Ectodermal cell (in vitro differentiated cells): ENCODE data around the gene UVRAG.
"Not testable (repeated sequence)": the region's sequence is repeated elsewhere in the genome, so short reads cannot be mapped to it uniquely, and the experiment has no call there.

Source experiments
- H3K27ac ChIP-seq: 2 replicates; pipeline ENCODE4 v1.7.0; 2013; ENCODE audit warnings: mild to moderate bottlenecking, low read depth, low read length; ENCODE audit not compliant: insufficient read depth, poor library complexity, severe bottlenecking
- H3K27me3 ChIP-seq: 2 replicates; pipeline ENCODE4 v1.7.0; 2013; ENCODE audit warnings: mild to moderate bottlenecking, low read length; ENCODE audit not compliant: insufficient read depth, control insufficient read depth, poor library complexity, severe bottlenecking
- H3K36me3 ChIP-seq: one replicate; pipeline ENCODE4 v1.7.0; 2013; ENCODE audit warnings: low read length; ENCODE audit not compliant: control insufficient read depth, insufficient read depth
- H3K4me1 ChIP-seq: one replicate; pipeline ENCODE4 v1.7.0; 2013; ENCODE audit warnings: low read length; ENCODE audit not compliant: control insufficient read depth, insufficient read depth
- H3K4me3 ChIP-seq: 2 replicates; pipeline ENCODE4 v1.7.0; 2013; ENCODE audit warnings: low read depth, low read length, control low read depth; ENCODE audit not compliant: insufficient read depth
- H3K9me3 ChIP-seq: 2 replicates; pipeline ENCODE4 v1.7.0; 2013; ENCODE audit warnings: mild to moderate bottlenecking, low read length, moderate library complexity; ENCODE audit not compliant: control insufficient read depth
- WGBS, 2 experiments: methylation state at CpG; one replicate each; pipeline ENCODE4 v1.1.7; 2013; ENCODE audit warnings: missing lambda C conversion rate in 2 of 2; 5-methylcytosine and 5-hydroxymethylcytosine counted together

Gene UVRAG

DNA sequence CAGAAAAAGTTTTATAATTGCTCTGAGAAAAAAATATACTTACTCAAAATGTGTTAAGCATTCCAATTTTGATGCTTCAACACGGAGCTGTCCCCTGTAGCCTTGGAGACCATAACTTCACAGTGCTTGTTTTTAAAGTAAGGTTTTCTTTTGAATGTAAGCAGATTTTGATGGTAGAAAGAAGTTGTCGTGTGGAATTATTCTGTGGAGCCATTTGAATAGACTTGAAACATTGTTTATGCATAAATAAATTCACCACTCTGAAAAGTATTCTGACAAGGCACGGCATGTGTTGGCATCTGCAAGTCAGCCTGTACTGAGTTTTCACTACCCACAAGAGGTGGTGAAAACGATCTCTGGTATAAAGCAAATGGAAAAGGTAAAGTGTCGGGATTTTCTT is 115.5 kb downstream of the UVRAG start:
- H3K27ac ChIP-seq: no peak overlapping the region
- no peaks in the 10 kb centered on the region for H3K4me1 ChIP-seq
- H3K4me3 ChIP-seq: no peak overlapping the region
- 95 to 98% methylated on average over 3 to 5 of the region's 5 CpGs for WGBS, 2 experiments
- no peaks in the 10 kb centered on the region for H3K27me3 ChIP-seq
- H3K9me3 ChIP-seq: no peaks in the 10 kb centered on the region
- H3K36me3 ChIP-seq: no peaks in the 10 kb centered on the region

DNA sequence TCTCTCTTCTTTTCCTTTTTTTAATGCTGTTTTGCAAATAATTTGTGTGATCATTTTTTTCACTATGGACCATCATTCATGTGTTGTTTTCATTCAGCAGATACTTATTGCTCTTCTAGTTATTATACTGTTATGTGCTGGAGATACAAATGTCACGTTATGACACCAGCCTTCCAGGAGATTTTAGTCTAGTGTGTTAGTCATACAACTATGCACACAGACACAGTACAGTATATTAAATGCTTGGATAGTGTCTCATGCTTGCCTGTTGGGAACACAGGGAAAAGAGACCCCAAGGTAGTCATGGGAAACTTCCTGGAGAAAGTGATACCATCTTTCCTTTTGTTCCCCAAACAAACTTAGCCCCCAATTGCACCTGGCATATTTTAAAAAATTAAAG is 116.1 kb downstream of the UVRAG start:
- no peaks in the 10 kb centered on the region for H3K27me3 ChIP-seq
- H3K4me3 ChIP-seq: no peak overlapping the region
- H3K4me1 ChIP-seq: no peaks in the 10 kb centered on the region
- no peaks in the 10 kb centered on the region for H3K36me3 ChIP-seq
- WGBS, 2 experiments: 83% methylated on average over 1 of the region's 1 CpG; no CpG with 5 or more reads in 1 of the 2 experiments
- no peaks in the 10 kb centered on the region for H3K9me3 ChIP-seq
- H3K27ac ChIP-seq: no peak overlapping the region

DNA sequence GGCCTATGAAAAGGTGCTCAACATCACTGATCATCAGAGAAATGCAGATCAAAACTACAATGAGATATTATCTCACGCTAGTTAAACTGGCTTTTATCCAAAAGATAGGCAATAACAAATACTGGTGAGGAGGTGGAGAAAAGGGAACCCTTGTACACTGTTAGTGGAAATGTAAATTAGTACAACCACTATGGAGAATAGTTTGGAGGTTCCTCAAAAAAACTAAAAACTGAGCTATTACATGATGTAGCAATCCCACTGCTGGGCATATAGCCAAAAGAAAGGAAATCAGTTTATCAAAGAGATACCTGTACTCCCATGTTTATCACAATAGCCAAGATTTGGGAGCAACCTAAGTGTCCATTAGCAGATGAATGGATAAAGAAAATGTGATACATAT is 118.7 kb downstream of the UVRAG start:
- not testable (repeated sequence) for H3K36me3 ChIP-seq, H3K9me3 ChIP-seq, H3K4me1 ChIP-seq, H3K27me3 ChIP-seq, H3K4me3 ChIP-seq, H3K27ac ChIP-seq
- 89 to 100% methylated on average over 1 of the region's 1 CpG for WGBS, 2 experiments

DNA sequence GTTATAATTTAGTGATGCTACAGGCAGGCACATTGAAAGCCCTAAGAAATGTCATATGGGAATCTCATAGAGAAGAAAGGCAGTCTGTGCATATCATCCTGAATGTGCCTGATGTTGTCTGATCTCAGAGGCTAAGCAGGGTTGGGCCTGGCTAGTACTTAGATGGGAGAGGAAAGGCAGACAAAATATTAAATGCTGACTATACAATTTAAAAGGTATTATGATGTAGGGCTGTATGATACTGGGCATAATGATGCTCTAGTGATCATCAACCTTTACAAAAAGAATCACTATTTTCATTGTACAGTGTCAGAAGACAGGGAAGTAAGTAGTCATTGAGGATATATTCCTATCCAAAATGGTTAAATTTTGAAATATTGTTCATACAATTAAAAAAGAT is 119.8 kb downstream of the UVRAG start:
- H3K27me3 ChIP-seq: no peaks in the 10 kb centered on the region
- H3K27ac ChIP-seq: no peak overlapping the region
- H3K9me3 ChIP-seq: no peaks in the 10 kb centered on the region
- no peaks in the 10 kb centered on the region for H3K4me1 ChIP-seq
- H3K4me3 ChIP-seq: no peak overlapping the region
- no peaks in the 10 kb centered on the region for H3K36me3 ChIP-seq

DNA sequence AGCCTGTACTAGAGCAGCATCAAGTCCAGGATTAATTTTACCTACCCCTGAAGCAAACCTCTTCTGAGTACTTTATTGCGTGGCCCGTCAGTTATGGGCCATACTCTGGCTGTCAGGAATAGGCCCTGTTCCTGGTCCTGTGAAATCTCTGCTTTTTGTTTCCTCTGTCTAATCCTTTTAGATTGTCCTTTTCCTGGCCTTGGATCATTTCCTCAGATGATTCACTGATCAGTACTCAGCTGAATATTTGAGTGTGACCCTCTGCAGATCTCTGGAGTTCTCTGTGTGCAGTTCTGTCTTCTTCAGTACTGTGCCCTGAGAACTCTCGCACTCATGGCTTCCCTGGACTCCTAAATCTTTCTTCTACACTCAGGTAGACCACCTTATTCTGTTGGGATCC is 123.5 kb downstream of the UVRAG start:
- Histone ChIP-seq H3K4me1 (no peaks in the 10 kb centered on the region), H3K27me3 (no peaks in the 10 kb centered on the region), H3K36me3 (no peaks in the 10 kb centered on the region), H3K4me3 (no peak overlapping the region), H3K9me3 (no peaks in the 10 kb centered on the region), H3K27ac (no peak overlapping the region)
- 96 to 98% methylated on average over 3 of the region's 3 CpGs for WGBS, 2 experiments

DNA sequence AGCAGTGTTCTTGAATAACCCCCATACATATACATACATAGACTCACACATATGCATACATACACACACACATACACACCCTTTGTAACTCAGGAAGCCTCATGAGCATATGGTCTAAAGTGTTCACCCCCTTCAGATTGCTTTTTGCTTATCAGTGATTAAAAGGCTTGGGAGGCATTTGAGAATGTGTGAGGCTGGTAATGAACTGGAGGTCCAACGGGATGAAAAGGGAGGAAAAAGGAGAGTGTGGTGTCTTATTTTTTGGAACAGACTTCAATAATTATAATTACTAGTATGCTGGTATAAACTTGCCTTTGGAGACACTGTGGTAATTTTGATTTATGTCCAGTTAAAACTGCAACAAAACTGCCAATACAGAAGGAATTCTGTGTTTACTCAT is 124.5 kb downstream of the UVRAG start:
- Histone ChIP-seq H3K4me1 (no peaks in the 10 kb centered on the region), H3K27me3 (no peaks in the 10 kb centered on the region), H3K4me3 (no peak overlapping the region), H3K27ac (no peak overlapping the region), H3K36me3 (no peaks in the 10 kb centered on the region), H3K9me3 (no peaks in the 10 kb centered on the region)
- 93 to 100% methylated on average over 1 of the region's 1 CpG for WGBS, 2 experiments

DNA sequence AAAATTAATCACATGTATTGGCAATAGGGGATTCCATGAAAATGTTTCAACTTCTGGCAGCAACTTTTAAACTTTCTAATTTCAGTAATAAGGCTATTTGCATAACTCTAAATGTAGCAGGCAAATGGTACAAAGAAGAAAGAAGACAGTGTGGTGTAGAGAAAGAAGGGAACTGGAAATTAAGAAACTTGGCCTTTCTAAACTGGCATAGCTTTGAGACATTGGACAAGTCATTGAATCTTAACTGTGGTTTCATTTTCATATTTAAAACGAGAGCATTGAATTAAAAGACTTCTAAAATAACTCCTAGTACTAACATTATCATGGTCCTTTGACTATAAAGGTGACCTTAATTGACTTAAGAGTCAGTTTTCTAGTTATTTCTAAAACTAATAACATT is 125.0 kb downstream of the UVRAG start:
- no peaks in the 10 kb centered on the region for H3K27me3 ChIP-seq
- no peaks in the 10 kb centered on the region for H3K9me3 ChIP-seq
- no peaks in the 10 kb centered on the region for H3K4me1 ChIP-seq
- no peak overlapping the region for H3K4me3 ChIP-seq
- WGBS, 2 experiments: 100% methylated on average over 1 of the region's 1 CpG; no CpG with 5 or more reads in 1 of the 2 experiments
- no peak overlapping the region for H3K27ac ChIP-seq
- no peaks in the 10 kb centered on the region for H3K36me3 ChIP-seq

DNA sequence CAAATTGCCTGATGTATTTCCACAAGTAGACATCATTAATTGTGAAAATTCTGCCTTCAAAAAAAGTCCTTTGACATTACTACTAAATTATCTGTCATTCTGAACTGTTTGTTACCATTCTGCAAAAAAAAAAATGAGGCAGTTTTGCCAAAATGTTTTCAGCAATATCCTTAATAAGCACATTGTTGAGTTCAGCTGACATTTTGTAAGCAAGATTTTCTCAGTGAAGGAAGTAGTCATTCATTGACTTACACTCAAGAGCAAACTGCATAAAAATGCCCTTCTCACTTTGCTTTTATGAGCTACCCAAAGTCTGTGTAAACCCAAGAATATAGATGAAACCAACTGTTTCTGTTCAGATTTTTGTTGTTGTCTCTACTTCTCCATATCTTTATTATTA is 125.9 kb downstream of the UVRAG start:
- H3K27me3 ChIP-seq: no peaks in the 10 kb centered on the region
- no peaks in the 10 kb centered on the region for H3K36me3 ChIP-seq
- no peaks in the 10 kb centered on the region for H3K4me1 ChIP-seq
- no peaks in the 10 kb centered on the region for H3K9me3 ChIP-seq
- no peak overlapping the region for H3K27ac ChIP-seq
- H3K4me3 ChIP-seq: no peak overlapping the region

DNA sequence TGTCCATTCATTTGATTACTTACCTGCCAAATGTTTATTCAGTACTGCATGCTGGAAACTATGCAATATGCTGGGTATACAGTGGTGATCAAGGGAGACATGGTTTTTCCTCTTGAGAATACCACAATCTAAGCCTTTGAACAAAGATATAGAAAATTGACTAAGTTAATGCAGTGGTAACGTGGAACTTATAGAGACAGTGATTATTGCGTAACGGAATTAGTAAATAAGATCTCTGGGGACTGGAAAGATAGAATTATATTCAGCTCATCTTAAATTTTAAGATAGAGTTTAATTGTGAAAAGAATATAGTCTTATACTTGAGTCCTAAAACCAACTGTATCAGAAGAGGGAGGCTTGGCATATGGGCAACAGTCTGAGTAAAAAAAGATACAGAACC is 129.5 kb downstream of the UVRAG start:
- H3K27ac ChIP-seq: no peak overlapping the region
- no peaks in the 10 kb centered on the region for H3K27me3 ChIP-seq
- 100% methylated on average over 3 of the region's 3 CpGs for WGBS, 2 experiments
- H3K36me3 ChIP-seq: no peaks in the 10 kb centered on the region
- no peaks in the 10 kb centered on the region for H3K9me3 ChIP-seq
- no peak overlapping the region for H3K4me3 ChIP-seq
- H3K4me1 ChIP-seq: peaks cover 4% of the 10 kb centered on the region

DNA sequence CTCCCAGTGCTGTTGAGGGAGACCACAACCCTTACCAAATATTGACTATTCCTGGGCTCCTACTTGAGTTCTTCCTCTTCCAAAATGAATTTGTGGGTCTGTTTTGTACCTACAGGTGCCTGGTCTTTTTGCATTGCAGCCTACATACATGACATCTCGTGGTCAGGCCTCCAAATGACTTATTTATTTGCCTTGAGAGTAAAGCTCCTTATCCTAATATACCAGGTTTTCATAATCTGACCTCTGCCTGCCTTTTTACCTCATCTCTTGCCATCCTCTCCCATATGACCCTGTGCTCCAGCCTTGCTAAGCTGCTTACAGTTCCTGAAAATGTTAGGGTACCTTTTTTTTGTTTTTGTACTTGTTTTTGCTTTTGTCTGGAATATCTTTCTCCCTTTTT is 130.4 kb downstream of the UVRAG start:
- WGBS, 2 experiments: 85 to 94% methylated on average over 1 of the region's 1 CpG
- no peaks in the 10 kb centered on the region for H3K9me3 ChIP-seq
- no peak overlapping the region for H3K4me3 ChIP-seq
- H3K27me3 ChIP-seq: no peaks in the 10 kb centered on the region
- H3K27ac ChIP-seq: no peak overlapping the region
- H3K36me3 ChIP-seq: no peaks in the 10 kb centered on the region
- H3K4me1 ChIP-seq: peaks cover 4% of the 10 kb centered on the region

DNA sequence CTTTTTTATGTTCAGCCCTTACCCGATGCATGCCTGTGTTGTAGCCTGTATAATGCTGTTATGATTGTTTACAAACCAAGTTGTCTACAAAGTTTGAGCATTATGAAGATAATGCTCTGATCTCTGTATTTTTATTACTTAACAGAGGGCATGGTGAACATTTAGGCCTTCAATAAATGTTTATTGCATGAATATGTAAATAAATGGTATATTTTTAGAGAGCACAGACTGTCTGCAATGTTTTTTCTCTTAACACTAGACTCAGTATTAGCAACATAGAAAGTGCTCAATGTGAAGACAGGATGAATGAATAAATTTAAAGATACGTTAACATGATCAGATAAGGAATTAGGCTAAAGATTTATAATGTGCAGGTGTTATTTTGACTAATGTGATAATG is 130.9 kb downstream of the UVRAG start:
- Histone ChIP-seq H3K27me3 (no peaks in the 10 kb centered on the region), H3K27ac (no peak overlapping the region), H3K36me3 (no peaks in the 10 kb centered on the region), H3K9me3 (no peaks in the 10 kb centered on the region), H3K4me1 (peaks cover 4% of the 10 kb centered on the region), H3K4me3 (no peak overlapping the region)
- WGBS, 2 experiments: 98 to 99% methylated on average over 2 of the region's 2 CpGs
